OCI-LY3 (cell line): Measurements from ENCODE around the gene MAGI1.

Source experiments
- H2AFZ ChIP-seq: fragments of 200-600, 300-600 bp; shearing (Covaris generic); 2 replicates; pipeline ENCODE4 v1.6.0; 2014; ENCODE audit warnings: antibody characterized with exemption, low read depth, low read length
- H3K27ac ChIP-seq: fragments of 200-600, 300-600 bp; sonication (generic); 2 replicates; pipeline ENCODE4 v1.5.1; 2014; ENCODE audit warnings: mild to moderate bottlenecking, low read length, moderate library complexity, mixed read lengths
- H3K27me3 ChIP-seq: fragments of 200-600, 300-600 bp; sonication (generic); 2 replicates; pipeline ENCODE4 v1.6.1; 2014; ENCODE audit warnings: low read depth, low read length, mixed read lengths
- H3K36me3 ChIP-seq: fragments of 200-600, 300-600 bp; sonication (generic); replicated peaks from 2 replicates; pipeline ENCODE3; 2014; ENCODE audit warnings: low read depth, low read length, mixed read lengths
- H3K4me1 ChIP-seq: fragments of 300-600, 200-600 bp; sonication (generic); 2 replicates; pipeline ENCODE4 v1.6.1; 2014; ENCODE audit warnings: low read length, mixed read lengths
- H3K4me2 ChIP-seq: fragments of 200-600, 300-600 bp; sonication (generic); 2 replicates; pipeline ENCODE4 v1.6.1; 2014; ENCODE audit warnings: low read length, mixed read lengths
- H3K4me3 ChIP-seq: fragments of 300-600, 200-600 bp; sonication (generic); 2 replicates; pipeline ENCODE4 v1.5.1; 2014; ENCODE audit warnings: antibody characterized with exemption, mild to moderate bottlenecking, low read length, moderate library complexity
- H3K79me2 ChIP-seq: fragments of 300-600, 200-600 bp; shearing (Covaris generic); 2 replicates; pipeline ENCODE4 v1.6.1; 2014; ENCODE audit warnings: mild to moderate bottlenecking, low read length, mixed read lengths
- H3K9ac ChIP-seq: fragments of 300-600, 200-600 bp; shearing (Covaris generic); 2 replicates; pipeline ENCODE4 v1.6.0; 2014; ENCODE audit warnings: mild to moderate bottlenecking, low read length, moderate library complexity
- H3K9me3 ChIP-seq: fragments of 200-600, 300-600 bp; shearing (Covaris generic); 2 replicates; pipeline ENCODE4 v1.6.1; 2014; ENCODE audit warnings: low read length, mixed read lengths; ENCODE audit not compliant: insufficient read depth
- H4K20me1 ChIP-seq: fragments of 200-600, 300-600 bp; sonication (generic); 2 replicates; pipeline ENCODE4 v1.6.1; 2016; ENCODE audit warnings: low read length, mixed read lengths; ENCODE audit not compliant: insufficient read depth
- CTCF ChIP-seq: fragments of 200-600, 300-600 bp; sonication (generic); IDR thresholded peaks from 2 replicates; pipeline ENCODE4 v1.5.1; 2014; ENCODE audit warnings: antibody characterized with exemption, low read length, low read depth
- EZH2phosphoT487 ChIP-seq: fragments of 200-600 bp; shearing (Covaris generic); IDR thresholded peaks from 2 replicates; pipeline ENCODE4 v1.6.1; 2018; ENCODE audit warnings: antibody characterized with exemption, mixed run types, low read depth

The MAGI1 gene

DNA sequence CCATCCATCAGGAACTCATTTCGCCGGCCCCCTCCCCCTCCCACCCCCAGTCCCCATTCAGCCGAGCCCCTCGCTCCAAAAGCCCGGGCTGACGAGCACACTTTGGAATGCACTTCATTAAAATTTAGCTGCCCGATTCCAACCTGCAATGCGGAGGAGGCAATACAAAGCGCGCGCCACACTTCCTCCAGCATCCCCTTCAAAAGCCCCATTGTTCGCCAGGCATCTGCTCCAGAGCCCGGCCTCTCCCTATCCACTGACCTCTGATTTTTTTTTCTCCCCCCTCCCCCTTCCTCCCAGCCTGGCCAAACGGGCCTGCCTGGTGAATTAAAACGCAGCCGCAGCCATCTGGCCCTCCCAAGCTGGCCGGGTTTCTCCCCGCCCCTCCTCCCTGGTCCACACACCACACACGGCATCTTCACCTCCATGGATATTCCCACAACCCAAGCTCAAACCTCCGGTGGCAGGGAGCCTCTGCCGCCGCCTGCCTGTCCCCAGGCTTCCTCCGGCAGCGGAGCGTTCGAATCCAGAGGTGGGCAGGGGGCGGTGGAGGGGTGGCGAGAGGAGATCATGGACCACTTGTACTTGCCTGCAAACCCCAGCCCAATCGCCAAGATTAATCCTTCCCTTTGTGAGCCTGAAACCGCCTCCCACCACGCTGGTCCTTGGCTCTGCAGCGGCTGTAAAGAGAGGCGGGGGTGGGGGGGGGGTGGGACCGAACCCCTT lies 441.3 kb downstream of the MAGI1 start:
- TF ChIP-seq CTCF (no peak), EZH2phosphoT487 (no peak)
- H3K9me3 ChIP-seq = no peaks in the 10 kb centered on the region
- H3K36me3 ChIP-seq = no peaks in the 10 kb centered on the region
- H3K9ac ChIP-seq = no peak overlapping the region
- no peak overlapping the region for H3K27ac ChIP-seq
- H3K4me3 ChIP-seq = no peak overlapping the region
- no peak overlapping the region for H2AFZ ChIP-seq
- no peaks in the 10 kb centered on the region for H3K4me1 ChIP-seq
- no peaks in the 10 kb centered on the region for H3K27me3 ChIP-seq
- H3K4me2 ChIP-seq = no peak overlapping the region
- no peaks in the 10 kb centered on the region for H4K20me1 ChIP-seq
- H3K79me2 ChIP-seq = no peaks in the 10 kb centered on the region

DNA sequence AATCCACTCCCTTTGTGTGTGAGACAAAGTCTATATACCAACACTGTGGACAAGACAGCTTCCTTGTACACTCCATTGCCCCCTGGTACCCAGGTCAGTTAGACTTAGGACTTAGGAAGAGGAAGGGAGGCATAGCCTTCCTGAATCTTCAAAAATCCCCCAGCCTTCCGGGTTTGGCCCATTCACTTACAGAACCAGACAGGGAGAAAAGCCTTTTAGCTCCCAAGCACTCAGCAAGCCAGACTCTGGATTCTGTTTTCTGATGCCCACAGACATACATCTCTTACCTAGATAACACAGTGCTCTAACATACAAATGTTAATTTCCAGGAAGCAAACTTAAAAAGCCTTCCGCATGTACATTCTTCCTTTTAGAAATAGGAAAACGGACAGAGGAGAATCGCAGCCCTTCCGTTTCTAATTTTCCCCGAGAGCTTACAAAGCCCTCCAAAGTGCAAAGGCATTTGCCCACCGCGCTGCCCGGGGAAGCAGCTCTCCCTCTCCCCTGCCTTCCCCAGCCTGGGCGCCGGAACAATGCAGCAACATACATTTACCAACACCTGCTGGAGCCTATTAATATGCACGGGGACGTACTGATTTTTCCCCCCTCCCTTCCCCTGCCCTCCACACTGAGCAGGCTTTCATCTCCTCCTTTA lies 442.0 kb downstream of the MAGI1 start:
- H3K27me3 ChIP-seq = no peaks in the 10 kb centered on the region
- H3K27ac ChIP-seq = no peak overlapping the region
- H3K4me3 ChIP-seq = no peak overlapping the region
- no peaks in the 10 kb centered on the region for H3K79me2 ChIP-seq
- no peak overlapping the region for H3K9ac ChIP-seq
- no peak overlapping the region for H3K4me2 ChIP-seq
- no peaks in the 10 kb centered on the region for H3K36me3 ChIP-seq
- no peaks in the 10 kb centered on the region for H4K20me1 ChIP-seq
- TF ChIP-seq CTCF = no peak
- TF ChIP-seq EZH2phosphoT487 = no peak
- no peaks in the 10 kb centered on the region for H3K4me1 ChIP-seq
- H2AFZ ChIP-seq = no peak overlapping the region
- no peaks in the 10 kb centered on the region for H3K9me3 ChIP-seq

GRCh38 chr3:65596029-65596300 lies 442.8 kb downstream of the MAGI1 start:
- Histone ChIP-seq H3K4me1 (no peaks in the 10 kb centered on the region), H4K20me1 (no peaks in the 10 kb centered on the region), H3K27ac (no peak overlapping the region), H3K4me3 (no peak overlapping the region), H3K9me3 (no peaks in the 10 kb centered on the region), H2AFZ (no peak overlapping the region), H3K79me2 (no peaks in the 10 kb centered on the region), H3K4me2 (no peak overlapping the region), H3K9ac (no peak overlapping the region), H3K27me3 (no peaks in the 10 kb centered on the region), H3K36me3 (no peaks in the 10 kb centered on the region)
- TF ChIP-seq EZH2phosphoT487 = no peak
- no peak for TF ChIP-seq CTCF

- TF ChIP-seq EZH2phosphoT487 (no peak), CTCF (no peak)
- Histone ChIP-seq H3K79me2 (no peaks in the 10 kb centered on the region), H3K4me1 (no peaks in the 10 kb centered on the region), H3K27ac (no peak overlapping the region), H3K9me3 (no peaks in the 10 kb centered on the region), H3K9ac (no peak overlapping the region), H3K27me3 (no peaks in the 10 kb centered on the region; the same call in 1 of the 2 replicates), H2AFZ (no peak overlapping the region), H3K36me3 (no peaks in the 10 kb centered on the region), H4K20me1 (no peaks in the 10 kb centered on the region), H3K4me3 (no peak overlapping the region), H3K4me2 (no peak overlapping the region)
These were observed 443.3 kb downstream of the MAGI1 start for GRCh38 chr3:65595222-65596028.
